ENCODE data around the gene PLXNC1. TPM values are rescaled to one million over a fixed set of nuclear protein-coding genes. Genes with fewer than 3 reads are reported as not detected.

PLXNC1 gene
- total and polyA plus RNA-seq, 2 donors (not counting 1 experiment from before 2014, with no cell fraction given), result 9.7 to 33.6 TPM

DNA sequence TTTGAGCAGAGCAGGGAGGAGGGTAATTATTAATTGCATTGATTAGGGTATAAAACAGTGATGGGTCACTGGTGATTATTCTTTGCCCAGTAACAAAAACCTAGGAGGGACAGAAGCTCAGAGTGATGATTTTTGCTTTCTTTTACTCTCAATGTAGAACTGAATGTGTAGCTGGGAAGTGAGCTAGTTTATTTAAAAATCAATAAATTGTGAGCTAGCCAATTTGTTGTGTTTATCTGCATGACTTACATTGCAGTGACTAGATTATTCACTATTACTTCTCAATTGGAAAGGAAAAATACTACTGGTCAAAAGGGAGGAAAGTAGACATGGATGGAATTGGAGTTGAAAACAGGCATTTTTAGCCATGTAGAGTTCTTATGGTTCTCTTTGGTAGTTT lies 107.1 kb downstream of the PLXNC1 start:
- ATAC-seq (ENCODE audit: low read depth) (no peak), DNase-seq (no peak)
- H3K4me3 ChIP-seq (ENCODE audit: control extremely low read depth in 1 of 5, extremely low read depth in 1 of 5, insufficient read depth in 1 of 5, low read depth in 2 of 5, low read length in 4 of 5), result no peak overlapping the region
- H2AFZ ChIP-seq (ENCODE audit: insufficient read depth, low read depth, low read length, poor library complexity, severe bottlenecking), result no peak overlapping the region
- no peaks in the 10 kb centered on the region for H4K20me1 ChIP-seq (ENCODE audit: control insufficient read depth, insufficient read depth, low read length, poor library complexity, severe bottlenecking)
- intact Hi-C loops (cut with micrococcal nuclease), result no loop called here
- Mint-ChIP-seq H3K4me1 (peaks cover 12% of the 10 kb centered on the region), H3K9me3 (ENCODE audit: insufficient read depth) (no peaks in the 10 kb centered on the region), H3K4me3 (no peak overlapping the region), H3K27me3 (no peaks in the 10 kb centered on the region), H3K27ac (peak overlapping the region; percentile 13)
- no peak overlapping the region for H3K9ac ChIP-seq (ENCODE audit: low read length)
- CTCF ChIA-PET, result interaction anchor here (1.1 to 1.2 kb wide), 2 partner anchors 15 to 121 kb away, joined by 3 read pairs; no protein-coding TSS in a partner anchor
- no peak overlapping the region for H3K27ac ChIP-seq (ENCODE audit: low read length in 2 of 2)
- H3K27me3 ChIP-seq (replicated peaks in 1 of 4; ENCODE audit: control extremely low read depth in 1 of 4, control insufficient read depth in 3 of 4, insufficient read depth in 4 of 4, low read length in 3 of 4), result no peaks in the 10 kb centered on the region
- no peak overlapping the region for H3K4me2 ChIP-seq (replicated peaks; ENCODE audit: low read depth, low read length, poor library complexity, severe bottlenecking)
- POLR2A ChIA-PET, result no interaction called here
- peaks cover 4 to 8% of the 10 kb centered on the region in 2 donors for H3K4me1 ChIP-seq (ENCODE audit: control insufficient read depth in 2 of 2, insufficient read depth in 2 of 2, low read length in 2 of 2)
- no peaks in the 10 kb centered on the region for H3K9me3 ChIP-seq (ENCODE audit: control extremely low read depth in 1 of 3, control insufficient read depth in 2 of 3, insufficient read depth in 1 of 3, low read length in 2 of 3)
- peaks cover 19 to 46% of the 10 kb centered on the region in 2 experiments for H3K36me3 ChIP-seq (replicated peaks in 1 of 2; ENCODE audit: control extremely low read depth in 1 of 2, control insufficient read depth in 1 of 2, extremely low read depth in 1 of 2, insufficient read depth in 2 of 2, low read length in 1 of 2)
- H3K79me2 ChIP-seq (ENCODE audit: control insufficient read depth, insufficient read depth, low read length), result no peaks in the 10 kb centered on the region
- no peak for TF ChIP-seq EZH2 (IDR thresholded peaks at IDR 0.05; ENCODE audit: borderline replicate concordance, insufficient read depth, low read depth, low read length, poor library complexity, severe bottlenecking)
- TF ChIP-seq, protein P1, sequence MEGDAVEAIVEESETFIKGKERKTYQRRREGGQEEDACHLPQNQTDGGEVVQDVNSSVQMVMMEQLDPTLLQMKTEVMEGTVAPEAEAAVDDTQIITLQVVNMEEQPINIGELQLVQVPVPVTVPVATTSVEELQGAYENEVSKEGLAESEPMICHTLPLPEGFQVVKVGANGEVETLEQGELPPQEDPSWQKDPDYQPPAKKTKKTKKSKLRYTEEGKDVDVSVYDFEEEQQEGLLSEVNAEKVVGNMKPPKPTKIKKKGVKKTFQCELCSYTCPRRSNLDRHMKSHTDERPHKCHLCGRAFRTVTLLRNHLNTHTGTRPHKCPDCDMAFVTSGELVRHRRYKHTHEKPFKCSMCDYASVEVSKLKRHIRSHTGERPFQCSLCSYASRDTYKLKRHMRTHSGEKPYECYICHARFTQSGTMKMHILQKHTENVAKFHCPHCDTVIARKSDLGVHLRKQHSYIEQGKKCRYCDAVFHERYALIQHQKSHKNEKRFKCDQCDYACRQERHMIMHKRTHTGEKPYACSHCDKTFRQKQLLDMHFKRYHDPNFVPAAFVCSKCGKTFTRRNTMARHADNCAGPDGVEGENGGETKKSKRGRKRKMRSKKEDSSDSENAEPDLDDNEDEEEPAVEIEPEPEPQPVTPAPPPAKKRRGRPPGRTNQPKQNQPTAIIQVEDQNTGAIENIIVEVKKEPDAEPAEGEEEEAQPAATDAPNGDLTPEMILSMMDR (IDR thresholded peaks at IDR 0.05), result no peak

DNA sequence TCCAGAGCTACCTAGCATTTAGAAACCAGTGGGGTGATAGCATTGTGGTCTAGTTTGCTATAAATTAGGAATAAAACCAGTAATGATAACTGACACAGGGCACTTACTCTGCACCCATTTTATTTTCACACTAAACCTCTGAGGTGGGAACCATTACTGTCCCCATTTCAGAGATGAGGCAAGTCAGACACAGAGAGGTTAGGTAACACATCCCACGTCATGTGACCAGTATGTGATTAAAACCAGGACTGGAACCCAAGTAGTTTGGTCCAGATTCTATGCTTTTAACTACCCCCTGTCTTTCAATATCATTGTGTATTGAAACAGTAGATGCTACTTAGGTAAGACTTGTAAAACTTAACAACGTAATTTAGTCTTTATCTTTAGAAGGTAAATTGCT lies 110.2 kb downstream of the PLXNC1 start:
- H3K27me3 ChIP-seq (replicated peaks in 1 of 4; ENCODE audit: control extremely low read depth in 1 of 4, control insufficient read depth in 3 of 4, insufficient read depth in 4 of 4, low read length in 3 of 4), result no peaks in the 10 kb centered on the region
- no peak overlapping the region for H2AFZ ChIP-seq (ENCODE audit: insufficient read depth, low read depth, low read length, poor library complexity, severe bottlenecking)
- H3K27ac Mint-ChIP-seq, result peak overlapping the region; percentile 61
- no peak overlapping the region for H3K9ac ChIP-seq (ENCODE audit: low read length)
- H3K36me3 ChIP-seq (replicated peaks in 1 of 2; ENCODE audit: control extremely low read depth in 1 of 2, control insufficient read depth in 1 of 2, extremely low read depth in 1 of 2, insufficient read depth in 2 of 2, low read length in 1 of 2), result peaks cover 18 to 40% of the 10 kb centered on the region in 2 experiments
- no peak overlapping the region for H3K4me3 ChIP-seq (ENCODE audit: control extremely low read depth in 1 of 5, extremely low read depth in 1 of 5, insufficient read depth in 1 of 5, low read depth in 2 of 5, low read length in 4 of 5)
- peak overlapping the region in 1 of 2 donors; percentile 48 for H3K27ac ChIP-seq (ENCODE audit: low read length in 2 of 2)
- CTCF ChIA-PET, result no interaction called here
- H3K4me3 Mint-ChIP-seq, result no peak overlapping the region
- H3K4me2 ChIP-seq (replicated peaks; ENCODE audit: low read depth, low read length, poor library complexity, severe bottlenecking), result no peak overlapping the region
- DNase-seq (no peak), ATAC-seq (ENCODE audit: low read depth) (no peak)
- peaks cover 27 to 29% of the 10 kb centered on the region in 2 donors for H3K4me1 ChIP-seq (ENCODE audit: control insufficient read depth in 2 of 2, insufficient read depth in 2 of 2, low read length in 2 of 2)
- H4K20me1 ChIP-seq (ENCODE audit: control insufficient read depth, insufficient read depth, low read length, poor library complexity, severe bottlenecking), result no peaks in the 10 kb centered on the region
- peaks cover 37% of the 10 kb centered on the region for H3K4me1 Mint-ChIP-seq
- 83% methylated on average over 1 of the region's 2 CpGs for WGBS (ENCODE audit: insufficient coverage)
- intact Hi-C loops (cut with micrococcal nuclease), result no loop called here
- no peaks in the 10 kb centered on the region for H3K9me3 Mint-ChIP-seq (ENCODE audit: insufficient read depth)
- H3K9me3 ChIP-seq (ENCODE audit: control extremely low read depth in 1 of 3, control insufficient read depth in 2 of 3, insufficient read depth in 1 of 3, low read length in 2 of 3), result no peaks in the 10 kb centered on the region
- no peaks in the 10 kb centered on the region for H3K27me3 Mint-ChIP-seq
- POLR2A ChIA-PET, result no interaction called here
- no peaks in the 10 kb centered on the region for H3K79me2 ChIP-seq (ENCODE audit: control insufficient read depth, insufficient read depth, low read length)
- TF ChIP-seq EZH2 (IDR thresholded peaks at IDR 0.05; ENCODE audit: borderline replicate concordance, insufficient read depth, low read depth, low read length, poor library complexity, severe bottlenecking), result no peak
- TF ChIP-seq, protein P1 (IDR thresholded peaks at IDR 0.05), result no peak

All from B cell (primary cell).